Fibroblast of lung (primary cell): ENCODE data around the gene SYN1. TPM values are rescaled to one million over a fixed set of nuclear protein-coding genes. Genes with fewer than 3 reads are reported as not detected.
A peak's percentile ranks its signal among the peaks of the same experiment; 100 is the strongest.
"Not testable (repeated sequence)": the region's sequence is repeated elsewhere in the genome, so short reads cannot be mapped to it uniquely, and the experiment has no call there.

Experiments used
- DNase-seq, 2 donors: peaks; one replicate each; pipeline versions ENCODE4 v3.0.0 to v3.0.0-alpha.2; 2010; ENCODE audit warnings: low read depth in 2 of 2
- H2AFZ ChIP-seq: 2 replicates; pipeline ENCODE4 v1.5.1; 2012; ENCODE audit warnings: low read length, control low read depth, inconsistent platforms
- H3K27ac ChIP-seq: 2 replicates; pipeline ENCODE4 v1.5.1; 2011; ENCODE audit warnings: low read length, control low read depth; ENCODE audit not compliant: insufficient read depth
- H3K27me3 ChIP-seq: 2 replicates; pipeline ENCODE4 v1.5.1; 2011; ENCODE audit warnings: mild to moderate bottlenecking, low read length; ENCODE audit not compliant: control insufficient read depth, insufficient read depth
- H3K36me3 ChIP-seq: 2 replicates; pipeline ENCODE4 v1.5.1; 2011; ENCODE audit warnings: low read length; ENCODE audit not compliant: control insufficient read depth, insufficient read depth
- H3K4me1 ChIP-seq: 2 replicates; pipeline ENCODE4 v1.5.1; 2011; ENCODE audit warnings: low read length; ENCODE audit not compliant: control insufficient read depth, insufficient read depth; ENCODE audit errors: extremely low read depth
- H3K4me2 ChIP-seq: 2 replicates; pipeline ENCODE4 v1.5.1; 2011; ENCODE audit warnings: low read length, control low read depth; ENCODE audit not compliant: insufficient read depth; ENCODE audit errors: extremely low read depth
- H3K4me3 ChIP-seq, 4 experiments: fragments of 200-600 bp in 1 of 4; sonication (generic) in 1 of 4; replicated peaks in 1 of 4; 2 replicates each; pipeline ENCODE4 v1.5.1; 2011 to 2016; ENCODE audit warnings: low read length in 4 of 4, low read depth in 3 of 4, mild to moderate bottlenecking in 3 of 4, control low read depth in 2 of 4, inconsistent platforms in 1 of 4, mixed read lengths in 1 of 4; ENCODE audit not compliant: insufficient read depth in 1 of 4; ENCODE audit errors: control extremely low read depth in 1 of 4
- H3K79me2 ChIP-seq: 2 replicates; pipeline ENCODE4 v1.5.1; 2012; ENCODE audit warnings: mild to moderate bottlenecking, low read length, inconsistent platforms; ENCODE audit not compliant: control insufficient read depth, insufficient read depth
- H3K9ac ChIP-seq: 2 replicates; pipeline ENCODE4 v1.5.1; 2011; ENCODE audit warnings: mild to moderate bottlenecking, low read length, control low read depth; ENCODE audit not compliant: insufficient read depth
- H3K9me3 ChIP-seq: 2 replicates; pipeline ENCODE4 v1.5.1; 2012; ENCODE audit warnings: low read depth, low read length; ENCODE audit not compliant: control insufficient read depth, insufficient read depth
- H4K20me1 ChIP-seq: 2 replicates; pipeline ENCODE4 v1.5.1; 2011; ENCODE audit warnings: low read length; ENCODE audit not compliant: control insufficient read depth, insufficient read depth; ENCODE audit errors: extremely low read depth
- EZH2 ChIP-seq: IDR thresholded peaks from 2 replicates; pipeline ENCODE4 v1.5.1; 2012; ENCODE audit warnings: low read length, control low read depth, mild to moderate bottlenecking; ENCODE audit errors: missing control alignments
- polyA minus RNA-seq: library from RNA; depleted of rRNA, polyadenylated mRNA; stranded (reverse); fragments of >200 nt; gene quantifications from 2 replicates; pipeline ENCODE4 v1.2.3, GENCODE V29; 2011; ENCODE audit warnings: low replicate concordance
- polyA plus RNA-seq, 2 donors: library from polyadenylated mRNA; depleted of rRNA in 1 of 2; stranded (reverse) in 1 of 2; unstranded in 1 of 2; fragments of >200 nt; gene quantifications; 2 replicates each; pipeline ENCODE4 v1.2.1, GENCODE V29; 2011 to 2012; ENCODE audit warnings: missing spikeins in 1 of 2
- total RNA-seq: library from RNA; depleted of rRNA; stranded (reverse); fragments of >200 nt; gene quantifications from 2 replicates; pipeline ENCODE4 v1.2.1, GENCODE V29; 2014
- TF ChIP-seq, protein P1 (sequence below), 2 donors: IDR thresholded peaks in 1 of 2; conservative IDR thresholded peaks in 1 of 2; 1 replicate in 1 of 2; 2 replicates in 1 of 2; pipeline ENCODE4 v1.5.1; 2011 to 2012; ENCODE audit warnings: low read length in 2 of 2, control low read depth in 1 of 2, inconsistent platforms in 1 of 2, low read depth in 1 of 2, mild to moderate bottlenecking in 1 of 2

Gene SYN1
- under 0.01 and 0.17 TPM in 2 replicates for total RNA-seq
- polyA plus RNA-seq: 0.56 and 1.4 TPM in 2 replicates
- 1.0 and 1.9 TPM in 2 replicates for polyA plus RNA-seq (2012)
- polyA minus RNA-seq: 2.2 and 11.2 TPM in 2 replicates

GRCh38 chrX:47619486-47620302 lies at the start of gene SYN1:
SYN1 (minus strand) TSS chrX:47619857; CDS start chrX:47619728, 129 bp downstream.
- H3K4me1 ChIP-seq: peaks cover 3% of the 10 kb centered on the region
- no peak within 1 kb of the TSS for H3K9ac ChIP-seq
- H2AFZ ChIP-seq: no peak within 1 kb of the TSS
- TF ChIP-seq, protein P1, sequence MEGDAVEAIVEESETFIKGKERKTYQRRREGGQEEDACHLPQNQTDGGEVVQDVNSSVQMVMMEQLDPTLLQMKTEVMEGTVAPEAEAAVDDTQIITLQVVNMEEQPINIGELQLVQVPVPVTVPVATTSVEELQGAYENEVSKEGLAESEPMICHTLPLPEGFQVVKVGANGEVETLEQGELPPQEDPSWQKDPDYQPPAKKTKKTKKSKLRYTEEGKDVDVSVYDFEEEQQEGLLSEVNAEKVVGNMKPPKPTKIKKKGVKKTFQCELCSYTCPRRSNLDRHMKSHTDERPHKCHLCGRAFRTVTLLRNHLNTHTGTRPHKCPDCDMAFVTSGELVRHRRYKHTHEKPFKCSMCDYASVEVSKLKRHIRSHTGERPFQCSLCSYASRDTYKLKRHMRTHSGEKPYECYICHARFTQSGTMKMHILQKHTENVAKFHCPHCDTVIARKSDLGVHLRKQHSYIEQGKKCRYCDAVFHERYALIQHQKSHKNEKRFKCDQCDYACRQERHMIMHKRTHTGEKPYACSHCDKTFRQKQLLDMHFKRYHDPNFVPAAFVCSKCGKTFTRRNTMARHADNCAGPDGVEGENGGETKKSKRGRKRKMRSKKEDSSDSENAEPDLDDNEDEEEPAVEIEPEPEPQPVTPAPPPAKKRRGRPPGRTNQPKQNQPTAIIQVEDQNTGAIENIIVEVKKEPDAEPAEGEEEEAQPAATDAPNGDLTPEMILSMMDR (conservative IDR thresholded peaks at IDR 0.05 in 1 of 2, IDR thresholded peaks at IDR 0.05 in 1 of 2; ENCODE audit: low read depth in 1 of 2, low read length in 2 of 2): no peak
- no peak for TF ChIP-seq EZH2
- H3K27ac ChIP-seq: no peak within 1 kb of the TSS
- peaks cover 5% of the 10 kb centered on the region for H3K27me3 ChIP-seq
- H3K79me2 ChIP-seq: no peaks in the 10 kb centered on the region
- no peaks in the 10 kb centered on the region for H3K36me3 ChIP-seq
- peak within 1 kb of the TSS in 2 of 4 experiments; percentile 21 to 48 for H3K4me3 ChIP-seq
- H3K9me3 ChIP-seq: no peaks in the 10 kb centered on the region
- H4K20me1 ChIP-seq: no peaks in the 10 kb centered on the region
- H3K4me2 ChIP-seq: peak within 1 kb of the TSS; percentile 25
- peak; percentile 74 to 79 for DNase-seq

DNA sequence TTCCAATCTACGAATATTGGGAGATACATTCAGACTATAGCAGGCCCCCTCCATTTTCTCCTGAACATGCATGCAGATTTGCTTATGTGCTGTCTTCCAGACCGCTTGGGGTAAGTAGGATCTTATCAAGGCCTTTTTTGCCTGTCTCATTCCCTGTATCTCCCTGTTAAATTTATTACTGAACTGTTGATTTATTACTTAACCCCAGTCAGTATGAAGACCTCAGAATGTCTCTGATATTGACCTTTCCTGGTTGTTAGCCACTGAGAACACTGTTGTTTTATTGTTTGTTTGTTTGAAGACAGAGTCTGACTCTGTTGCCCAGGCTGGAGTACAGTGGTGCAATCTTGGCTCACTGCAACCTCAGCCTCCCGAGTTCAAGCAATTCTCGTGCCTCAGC lies 46.1 kb upstream of the SYN1 start:
- H3K36me3 ChIP-seq, H3K4me2 ChIP-seq, H3K4me1 ChIP-seq, H4K20me1 ChIP-seq, H2AFZ ChIP-seq, H3K9me3 ChIP-seq, H3K4me3 ChIP-seq, DNase-seq, H3K27me3 ChIP-seq, H3K9ac ChIP-seq, H3K79me2 ChIP-seq, H3K27ac ChIP-seq: not testable (repeated sequence)

DNA sequence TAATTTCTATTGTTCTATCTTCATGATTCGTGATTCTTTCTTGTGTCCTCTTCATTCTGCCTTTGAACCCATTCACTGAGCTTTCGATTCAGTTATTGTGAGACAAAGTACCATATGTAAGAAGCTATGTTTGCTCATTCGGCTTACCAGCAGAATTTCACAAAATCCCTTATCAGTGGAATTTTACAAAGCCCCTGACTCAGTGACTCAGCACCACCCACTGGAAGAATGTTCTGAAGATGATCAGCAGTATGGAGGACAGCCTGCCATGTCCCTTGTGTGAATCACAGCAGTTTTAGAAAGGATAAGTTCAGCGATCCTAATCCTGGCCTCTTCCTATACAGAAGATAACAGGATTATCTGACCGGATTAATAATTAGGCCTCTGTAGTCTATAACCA lies 45.1 kb upstream of the SYN1 start:
- peak in 1 of 2 donors; percentile 41 for DNase-seq
- no peaks in the 10 kb centered on the region for H3K27me3 ChIP-seq
- H3K4me1 ChIP-seq: peaks cover 2% of the 10 kb centered on the region
- no peak for TF ChIP-seq EZH2
- TF ChIP-seq, protein P1 (conservative IDR thresholded peaks at IDR 0.05 in 1 of 2, IDR thresholded peaks at IDR 0.05 in 1 of 2; ENCODE audit: low read depth in 1 of 2, low read length in 2 of 2): no peak
- no peaks in the 10 kb centered on the region for H4K20me1 ChIP-seq
- H3K9ac ChIP-seq: no peak overlapping the region
- H3K27ac ChIP-seq: no peak overlapping the region
- H3K36me3 ChIP-seq: no peaks in the 10 kb centered on the region
- no peak overlapping the region for H3K4me3 ChIP-seq
- H3K9me3 ChIP-seq: no peaks in the 10 kb centered on the region
- no peak overlapping the region for H2AFZ ChIP-seq
- no peaks in the 10 kb centered on the region for H3K79me2 ChIP-seq
- H3K4me2 ChIP-seq: no peak overlapping the region
